Spleen (tissue), 7 donors: Measurements from ENCODE around the gene KIAA1549.

ENCODE experiments used
- POLR2A ChIP-seq, 3 donors: fragments of 450-650 bp; IDR thresholded peaks; one replicate each; pipeline ENCODE4 v1.5.1; 2017; ENCODE audit warnings: antibody characterized with exemption in 3 of 3, mild to moderate bottlenecking in 1 of 3
- POLR2AphosphoS5 ChIP-seq, 3 donors: sonication (generic); formaldehyde crosslinking; IDR thresholded peaks; one replicate each; pipeline ENCODE4 v1.5.1; 2017; ENCODE audit warnings: antibody characterized with exemption in 3 of 3
- TF ChIP-seq, protein P1 (sequence below), 11 experiments: fragments of 200-600 bp in 7 of 11; fragments of 450-650 bp in 4 of 11; sonication (generic) in 4 of 11; IDR thresholded peaks in 8 of 11; conservative IDR thresholded peaks in 3 of 11; 1 replicate in 7 of 11; 2 replicates in 4 of 11; pipeline versions ENCODE4 v1.4.0 to v1.8.0; 2016 to 2021; ENCODE audit warnings: antibody characterized with exemption in 11 of 11, inconsistent platforms in 4 of 11, mild to moderate bottlenecking in 1 of 11
- donor health status: DM: no; HTN: no; CAD: no; lungs with moderate emphysema.
- donor health status: DM: no; HTN: no; CAD: no.
- donor health status: DM: no; HTN: no; CAD: no.

DNA sequence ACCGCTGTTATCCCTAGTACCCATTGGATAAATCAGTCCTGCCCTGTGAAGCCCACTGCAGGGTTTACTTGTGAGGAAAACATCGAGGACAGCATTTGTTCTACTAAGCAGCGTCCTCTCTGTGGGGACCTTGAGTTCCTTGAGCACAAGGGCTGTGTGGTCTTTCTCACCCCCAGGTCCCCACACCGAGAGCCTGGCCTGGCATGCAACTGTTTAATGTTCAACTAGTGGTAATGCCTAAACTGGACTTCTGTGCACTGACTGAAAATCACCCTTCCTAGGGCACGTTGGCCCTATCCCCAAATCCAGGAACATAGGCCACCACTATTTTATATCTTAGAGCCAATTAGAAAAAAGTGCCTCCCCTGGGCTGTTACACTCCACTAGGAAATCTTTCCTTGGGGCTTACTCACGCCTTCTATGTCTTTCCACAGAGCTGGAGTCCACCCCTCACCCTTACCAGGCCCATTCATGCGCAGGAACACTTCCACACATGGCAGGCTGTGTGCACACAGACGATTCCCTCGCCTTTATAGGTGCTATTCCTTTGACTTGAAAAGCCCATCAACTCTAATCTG, 185.1 kb downstream of the KIAA1549 start:
- TF ChIP-seq, protein P1, sequence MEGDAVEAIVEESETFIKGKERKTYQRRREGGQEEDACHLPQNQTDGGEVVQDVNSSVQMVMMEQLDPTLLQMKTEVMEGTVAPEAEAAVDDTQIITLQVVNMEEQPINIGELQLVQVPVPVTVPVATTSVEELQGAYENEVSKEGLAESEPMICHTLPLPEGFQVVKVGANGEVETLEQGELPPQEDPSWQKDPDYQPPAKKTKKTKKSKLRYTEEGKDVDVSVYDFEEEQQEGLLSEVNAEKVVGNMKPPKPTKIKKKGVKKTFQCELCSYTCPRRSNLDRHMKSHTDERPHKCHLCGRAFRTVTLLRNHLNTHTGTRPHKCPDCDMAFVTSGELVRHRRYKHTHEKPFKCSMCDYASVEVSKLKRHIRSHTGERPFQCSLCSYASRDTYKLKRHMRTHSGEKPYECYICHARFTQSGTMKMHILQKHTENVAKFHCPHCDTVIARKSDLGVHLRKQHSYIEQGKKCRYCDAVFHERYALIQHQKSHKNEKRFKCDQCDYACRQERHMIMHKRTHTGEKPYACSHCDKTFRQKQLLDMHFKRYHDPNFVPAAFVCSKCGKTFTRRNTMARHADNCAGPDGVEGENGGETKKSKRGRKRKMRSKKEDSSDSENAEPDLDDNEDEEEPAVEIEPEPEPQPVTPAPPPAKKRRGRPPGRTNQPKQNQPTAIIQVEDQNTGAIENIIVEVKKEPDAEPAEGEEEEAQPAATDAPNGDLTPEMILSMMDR (IDR thresholded peaks at IDR 0.05 in 8 of 11, conservative IDR thresholded peaks at IDR 0.05 in 3 of 11), result no peak
- TF ChIP-seq POLR2A (IDR thresholded peaks at IDR 0.05) (no peak), POLR2AphosphoS5 (IDR thresholded peaks at IDR 0.05) (no peak)
